GM18499 (cell line): ENCODE measurements around the gene NFRKB.
"Not testable (repeated sequence)": the region's sequence is repeated elsewhere in the genome, so short reads cannot be mapped to it uniquely, and the experiment has no call there.

ENCODE experiments used
- ATAC-seq: cut with Tn5 transposase; IDR thresholded peaks from one replicate; pipeline ENCODE4 v1.9.1; 2021; ENCODE audit warnings: moderate number of reproducible peaks; ENCODE audit not compliant: insufficient read depth, unreplicated experiment

NFRKB gene

DNA sequence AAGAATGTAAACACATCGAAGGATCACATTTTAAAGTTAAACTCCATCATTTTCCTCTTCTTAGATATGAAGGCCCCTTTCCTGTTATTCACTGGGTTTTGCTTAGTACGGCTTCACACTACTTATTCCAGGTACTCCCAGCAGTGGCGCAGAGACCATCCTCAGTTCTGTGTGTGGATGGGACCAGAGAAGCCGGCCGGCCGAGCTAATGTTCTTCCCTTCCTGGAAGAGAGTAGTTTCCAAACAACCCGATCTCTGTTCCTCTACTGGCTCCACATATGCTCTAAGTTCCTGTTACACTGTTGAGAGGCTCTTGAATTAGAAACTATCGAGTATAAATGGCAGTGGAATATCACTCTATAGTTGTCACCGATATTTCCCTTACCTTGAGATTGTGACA is 684 bp upstream of the NFRKB start:
- no peak for ATAC-seq

DNA sequence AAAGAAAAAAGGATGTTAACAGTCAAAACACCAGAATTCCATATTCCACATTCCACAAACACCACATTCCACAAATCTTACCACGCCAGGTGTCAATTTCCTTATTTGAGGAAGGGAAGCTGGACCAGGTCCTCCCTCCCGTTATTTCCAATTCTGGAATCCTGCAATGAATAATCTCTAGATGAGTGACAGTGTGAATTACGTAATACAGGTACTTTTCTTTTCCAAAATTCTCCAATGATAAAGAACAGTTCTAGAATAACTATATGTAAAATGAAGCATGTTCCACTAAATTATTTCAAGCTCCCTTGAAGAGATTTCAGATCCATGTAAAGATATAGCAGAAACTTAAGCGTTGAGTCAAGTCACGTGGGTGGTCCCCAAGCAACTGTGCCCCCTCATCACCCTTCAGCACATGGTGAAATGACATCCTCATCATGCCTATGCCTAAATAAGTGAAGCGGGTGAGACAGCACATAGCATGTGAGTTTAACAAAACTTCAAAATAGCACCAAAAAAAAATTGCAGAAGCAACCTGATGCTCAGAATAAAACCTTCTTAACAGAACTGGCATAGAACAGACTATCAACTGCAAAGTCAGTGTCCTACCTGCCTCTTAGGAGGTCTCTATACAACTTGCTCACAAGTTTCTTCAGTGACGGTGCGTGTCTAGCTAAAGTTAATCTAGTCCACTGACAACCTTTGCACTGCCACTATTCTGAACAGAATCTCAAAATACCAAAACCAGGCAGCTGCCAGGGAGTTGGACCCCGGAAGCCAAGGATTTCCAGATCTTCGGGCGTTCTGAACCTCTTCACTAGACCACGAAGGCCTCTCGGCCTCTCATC is 876 bp downstream of the NFRKB start:
- peak; percentile 12 for ATAC-seq

DNA sequence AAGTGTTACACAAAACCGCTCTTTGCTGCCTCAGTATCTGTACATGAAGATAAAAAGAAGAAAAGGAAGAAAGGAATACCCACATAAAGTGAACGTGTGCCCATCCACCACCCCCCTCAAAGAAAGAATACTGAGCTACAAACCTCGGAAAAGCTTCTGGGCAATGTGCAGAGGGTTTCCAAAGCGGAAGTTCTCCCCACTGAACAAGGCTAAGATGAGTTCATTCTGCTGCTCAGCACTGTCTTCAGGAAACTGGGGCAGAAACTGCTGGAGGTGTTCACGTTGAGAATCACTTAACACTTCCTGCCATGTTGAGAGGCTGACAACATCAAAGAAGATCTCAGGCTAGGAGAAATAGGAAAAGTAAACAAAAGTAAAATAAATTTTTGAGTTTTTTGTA is 6.9 kb downstream of the NFRKB start:
- no peak for ATAC-seq

DNA sequence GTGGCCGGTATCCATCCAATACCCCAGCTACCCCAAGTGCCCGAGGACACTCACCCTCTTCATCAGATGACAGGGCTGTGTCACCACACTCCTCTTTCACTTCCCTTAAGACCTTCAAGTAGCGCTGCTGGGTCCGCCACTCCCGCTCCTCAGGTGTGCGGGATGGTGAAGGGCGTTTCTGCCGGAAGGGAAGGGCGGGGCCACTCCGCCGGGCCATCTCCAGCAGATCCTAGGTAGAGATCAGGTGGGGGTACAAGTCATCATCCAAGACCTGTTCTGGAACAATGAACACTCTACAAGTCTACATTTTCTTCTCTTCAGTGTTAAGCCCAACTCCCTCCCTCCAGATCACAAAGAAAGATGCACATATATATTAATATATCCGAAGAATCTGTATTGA is 10.0 kb downstream of the NFRKB start:
- ATAC-seq = no peak

DNA sequence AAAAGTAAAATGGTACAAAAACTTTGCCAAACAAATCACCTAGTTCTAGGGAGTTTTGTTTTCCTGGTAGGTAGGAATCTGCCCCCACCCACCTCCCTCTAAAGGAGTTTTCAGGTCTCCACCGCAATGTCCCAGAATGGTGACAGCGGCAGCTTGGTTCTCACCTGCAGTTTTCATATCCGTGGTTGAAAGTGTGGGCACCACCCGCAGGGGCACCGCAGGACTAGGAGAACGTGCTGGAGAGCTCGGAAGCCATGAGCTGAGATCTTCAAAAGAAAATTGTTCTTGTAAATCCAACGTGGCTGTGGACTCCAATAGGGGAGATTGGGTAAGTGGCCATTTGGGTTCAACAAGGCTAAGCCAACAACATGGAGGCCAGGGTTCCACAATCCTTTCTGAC is 10.8 kb downstream of the NFRKB start:
- ATAC-seq = no peak

- ATAC-seq = no peak
Measured at GRCh38 chr11:129881570-129882170, 13.7 kb downstream of the NFRKB start.

- ATAC-seq = no peak
Measured at GRCh38 chr11:129880311-129880710, 15.1 kb downstream of the NFRKB start.

GRCh38 chr11:129871914-129872313 is 23.5 kb downstream of the NFRKB start:
- no peak for ATAC-seq

DNA sequence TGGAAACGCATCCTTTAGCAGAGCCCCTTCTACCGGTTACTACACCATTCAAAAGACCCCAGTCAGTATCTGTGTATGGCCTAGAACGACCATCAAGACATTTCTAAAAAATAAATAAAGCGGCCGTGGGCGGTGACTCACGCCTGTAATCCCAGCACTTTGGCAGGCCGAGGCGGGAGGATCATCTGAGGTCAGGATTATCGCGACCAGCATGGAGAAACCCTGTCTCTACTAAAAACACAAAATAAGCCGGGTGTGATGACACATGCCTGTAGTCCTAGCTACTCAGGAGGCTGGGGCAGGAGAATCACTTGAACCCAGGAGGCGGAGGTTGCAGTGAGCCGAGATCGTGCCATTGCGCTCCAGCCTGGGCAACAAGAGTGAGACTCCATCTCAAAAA is 26.8 kb downstream of the NFRKB start:
- ATAC-seq = not testable (repeated sequence)

DNA sequence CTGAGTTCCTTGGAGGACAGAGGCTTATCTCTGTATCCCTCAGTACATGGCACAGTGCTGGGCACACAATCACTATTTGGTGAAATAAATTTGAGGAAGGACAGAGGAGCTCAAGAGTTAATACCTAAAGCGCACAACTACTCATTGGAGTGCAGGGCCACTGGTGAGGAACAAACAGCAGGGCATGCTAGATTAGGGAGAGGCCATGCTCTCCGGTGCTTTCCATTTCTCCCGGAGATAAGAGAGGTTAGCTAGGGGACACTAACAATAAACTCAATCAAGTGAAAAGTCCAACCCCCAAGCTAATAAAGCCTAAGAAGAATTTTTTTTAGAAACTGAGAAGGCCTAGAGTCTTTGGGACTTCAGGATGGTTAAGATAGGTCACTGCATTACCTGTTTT is 29.1 kb downstream of the NFRKB start:
- no peak for ATAC-seq

DNA sequence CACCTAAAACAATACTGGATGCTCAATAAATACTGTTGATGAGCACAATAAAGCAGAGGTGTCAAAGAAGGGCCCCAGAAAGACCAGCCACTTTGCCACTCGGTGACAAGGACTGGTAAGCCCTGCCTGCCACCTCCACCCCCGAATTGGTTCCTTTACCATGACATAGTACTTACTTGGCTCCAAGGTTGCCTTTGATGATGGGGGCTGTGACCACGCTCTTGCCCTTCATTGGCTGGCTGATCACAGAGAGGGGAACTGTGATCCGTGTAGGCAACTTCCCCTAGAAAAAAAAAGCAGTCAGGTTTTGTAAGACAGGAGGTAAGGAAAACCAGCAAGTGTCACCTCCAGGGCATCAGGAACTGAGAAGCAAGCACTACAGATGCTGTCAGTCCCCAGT is 29.7 kb downstream of the NFRKB start:
- ATAC-seq = no peak

- no peak for ATAC-seq
Measured at GRCh38 chr11:129864811-129865210, 30.6 kb downstream of the NFRKB start.

GRCh38 chr11:129861702-129862522 is 33.5 kb downstream of the NFRKB start:
- no peak for ATAC-seq

DNA sequence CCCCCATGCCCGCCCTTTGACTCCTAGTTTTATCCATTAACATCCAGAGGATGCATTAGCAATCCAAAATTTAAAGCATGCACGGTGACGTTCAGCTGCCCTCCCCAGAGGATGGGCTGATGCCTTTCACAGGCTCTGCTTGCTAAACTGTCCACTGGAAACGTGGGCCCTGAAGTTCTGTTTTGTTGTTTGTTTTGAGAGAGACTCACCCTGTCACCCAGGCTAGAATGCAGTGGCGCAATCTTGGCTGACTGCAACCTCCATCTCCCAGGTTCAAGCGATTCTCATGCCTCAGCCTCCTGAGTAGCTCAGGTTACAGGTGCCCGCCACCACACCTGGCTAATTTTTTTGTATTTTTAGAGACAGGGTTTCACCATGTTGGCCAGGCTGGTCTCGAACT is 39.3 kb downstream of the NFRKB start:
- ATAC-seq = no peak

GRCh38 chr11:129855086-129855485 is 40.3 kb downstream of the NFRKB start:
- ATAC-seq = no peak

DNA sequence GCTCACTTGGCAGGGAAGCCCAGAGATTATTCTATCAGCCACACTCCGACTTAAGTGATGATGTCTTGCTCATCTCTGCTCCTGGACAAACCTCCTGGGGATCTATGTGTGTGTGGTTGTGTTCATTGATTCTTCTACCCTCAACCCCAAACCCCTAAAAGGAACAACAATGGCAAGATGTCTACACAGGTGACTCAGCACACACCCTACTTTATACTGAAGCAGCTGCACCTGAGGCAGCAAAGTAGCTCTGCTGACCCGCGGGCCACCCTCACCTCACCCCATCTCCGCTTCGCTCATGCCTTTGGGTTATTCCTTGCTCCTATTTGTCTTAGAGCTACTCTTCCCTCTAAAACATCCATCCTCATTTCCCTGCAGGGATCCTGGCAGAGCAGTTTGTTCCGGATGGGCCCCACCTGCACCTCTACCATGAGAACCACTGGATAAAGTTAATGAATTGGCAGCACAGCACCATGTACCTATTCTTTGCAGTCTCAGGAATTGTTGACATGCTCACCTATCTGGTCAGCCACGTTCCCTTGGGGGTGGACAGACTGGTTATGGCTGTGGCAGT is 41.1 kb downstream of the NFRKB start:
- no peak for ATAC-seq

DNA sequence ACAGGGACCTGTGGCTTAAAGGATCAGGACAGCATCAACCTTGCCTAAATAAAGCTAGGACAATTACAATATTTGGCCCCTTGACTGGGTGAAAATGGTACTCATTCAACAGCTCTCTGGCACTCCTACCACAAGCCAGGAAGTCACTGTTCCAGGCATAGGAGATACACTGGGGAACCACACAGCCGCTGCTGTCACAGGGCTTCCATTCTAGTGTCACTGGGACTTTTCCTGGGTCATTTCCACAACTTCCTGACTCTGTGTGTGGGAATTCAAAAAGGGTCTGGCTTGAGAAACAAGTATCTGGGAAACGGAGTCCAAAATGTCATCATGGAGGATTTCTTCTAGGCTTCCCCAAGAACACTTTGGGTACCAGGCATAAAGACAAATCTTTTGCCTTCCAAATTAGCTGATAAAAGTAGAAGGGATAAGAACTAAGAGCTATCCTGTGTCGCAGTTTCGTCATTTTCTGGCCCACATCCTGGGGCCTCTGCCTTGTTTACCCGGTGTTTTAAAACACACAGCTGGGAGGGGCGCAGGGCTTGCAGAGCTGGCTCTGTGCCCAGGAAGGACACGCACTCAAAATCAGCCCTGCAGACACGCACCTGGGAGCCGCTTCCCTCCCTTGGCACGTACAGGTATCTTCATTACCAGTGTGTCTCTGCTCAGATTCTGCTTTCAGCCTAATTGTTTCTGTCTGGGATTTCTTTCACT is 41.7 kb downstream of the NFRKB start:
- no peak for ATAC-seq

GRCh38 chr11:129852125-129852740 is 43.1 kb downstream of the NFRKB start:
- ATAC-seq = no peak

GRCh38 chr11:129849447-129850130 is 45.8 kb downstream of the NFRKB start:
- no peak for ATAC-seq
